GM21717 (cell line): ENCODE measurements around the gene CCR5AS.

Experiments
- ATAC-seq: cut with Tn5 transposase; IDR thresholded peaks from one replicate; pipeline ENCODE4 v1.9.1; 2021; ENCODE audit warnings: mild to moderate bottlenecking, moderate library complexity; ENCODE audit not compliant: unreplicated experiment

The CCR5AS gene

GRCh38 chr3:46318207-46318927 lies 88.5 kb downstream of the CCR5AS start:
- no peak for ATAC-seq

GRCh38 chr3:46316206-46316605 lies 90.7 kb downstream of the CCR5AS start:
- ATAC-seq, result no peak

- ATAC-seq, result no peak
Measured at GRCh38 chr3:46314517-46314916, 92.3 kb downstream of the CCR5AS start.
